GM21423 (cell line): ENCODE measurements around the gene ZNF527.
"Not testable (repeated sequence)": the region's sequence is repeated elsewhere in the genome, so short reads cannot be mapped to it uniquely, and the experiment has no call there.

Experiments
- ATAC-seq: cut with Tn5 transposase; IDR thresholded peaks from one replicate; pipeline ENCODE4 v1.9.1; 2021; ENCODE audit warnings: mild to moderate bottlenecking, moderate library complexity; ENCODE audit not compliant: unreplicated experiment

The ZNF527 gene

DNA sequence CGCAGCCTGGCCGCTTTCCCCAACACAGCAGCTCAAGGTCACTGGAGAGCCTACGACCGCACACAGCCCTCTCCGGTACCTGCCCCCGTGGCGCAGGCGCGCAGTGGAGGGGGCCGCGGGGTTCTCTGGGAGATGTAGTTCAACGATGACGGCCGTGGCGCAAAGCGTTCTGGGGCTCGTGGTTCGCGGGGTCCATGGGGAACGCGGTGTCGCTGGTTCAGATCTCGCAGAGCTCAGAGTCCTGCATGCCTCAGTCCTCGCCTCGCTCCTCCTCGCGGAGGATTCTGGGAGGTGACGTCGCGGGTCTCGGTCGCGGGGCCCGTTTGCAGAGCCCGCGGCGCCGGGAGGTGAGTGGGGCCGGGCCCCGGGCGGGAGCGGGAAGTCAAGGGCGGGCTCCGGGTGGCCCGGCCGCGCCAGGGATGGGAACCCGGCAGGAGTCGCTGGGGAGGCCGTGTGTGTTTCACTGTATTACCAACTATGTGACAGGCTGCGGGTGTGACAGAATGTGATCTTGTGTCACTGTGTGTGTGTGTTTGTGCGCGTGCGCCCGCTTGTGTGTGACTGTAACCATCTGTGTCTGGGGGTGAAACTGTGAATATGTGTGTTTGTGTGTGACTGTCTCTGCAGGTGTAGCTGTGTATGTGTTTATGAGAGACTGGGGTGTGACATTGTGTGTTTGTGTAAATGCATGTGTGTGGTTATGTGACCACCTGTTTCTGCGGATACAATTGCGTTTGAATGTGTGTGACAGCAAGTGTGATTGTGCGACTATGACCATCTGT, at the start of gene ZNF527:
Gene ZNF527, plus strand, starts transcription at position 220 of the 782 bp plus-strand sequence. CDS start 3,100 bp downstream, outside the sequence.
- ATAC-seq = peak; percentile 93

GRCh38 chr19:37329686-37330085, 41.2 kb upstream of the ZNF527 start:
- ATAC-seq = no peak

GRCh38 chr19:37332839-37333238, 38.1 kb upstream of the ZNF527 start:
- no peak for ATAC-seq

GRCh38 chr19:37333457-37333856, 37.4 kb upstream of the ZNF527 start:
- ATAC-seq = no peak

DNA sequence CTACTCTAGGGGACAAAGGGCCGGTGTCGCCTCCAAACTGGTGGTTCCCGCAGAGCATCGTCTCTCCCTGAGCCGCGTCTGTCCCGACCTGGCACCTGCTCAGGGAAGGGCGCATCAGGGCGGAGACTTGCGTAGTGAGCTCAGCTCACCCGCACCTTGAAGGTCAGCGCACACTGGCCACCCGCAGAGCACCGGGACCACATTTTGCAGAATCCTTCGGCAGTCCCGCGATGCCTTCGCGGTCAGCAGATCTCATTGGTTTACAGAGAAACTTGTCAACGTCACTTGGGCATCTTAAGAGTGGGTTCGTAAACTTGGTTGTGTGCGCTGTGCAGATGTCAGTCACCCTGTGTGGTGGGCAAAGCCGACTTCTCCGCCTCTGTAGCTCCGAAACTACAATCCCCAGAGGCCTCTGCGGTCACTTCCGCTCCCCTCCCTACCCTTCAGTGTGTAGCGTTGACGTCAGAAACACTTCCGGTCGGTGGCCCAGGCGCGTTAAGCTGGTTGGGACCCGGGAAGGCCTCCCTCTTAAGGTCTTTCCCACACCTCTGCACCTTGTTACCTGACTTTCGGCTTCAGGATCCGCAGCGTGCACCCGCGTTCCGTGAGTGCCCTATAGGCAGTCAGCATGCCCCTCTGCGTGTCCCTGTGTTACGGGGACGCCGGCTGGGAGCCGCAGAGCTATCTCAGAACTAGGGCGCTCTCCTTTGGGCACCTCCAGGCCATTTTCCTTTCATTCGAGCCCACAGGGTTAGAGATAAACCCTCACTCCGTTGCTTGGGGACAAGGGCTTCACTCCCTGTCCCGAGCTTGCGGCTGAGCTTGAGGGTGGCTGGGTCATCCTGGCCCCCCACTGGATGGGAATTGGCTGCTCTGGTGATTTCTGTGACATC, 36.5 kb upstream of the ZNF527 start:
- peak; percentile 98 for ATAC-seq

- ATAC-seq = no peak
Observed at GRCh38 chr19:37342753-37343152, 28.1 kb upstream of the ZNF527 start.

DNA sequence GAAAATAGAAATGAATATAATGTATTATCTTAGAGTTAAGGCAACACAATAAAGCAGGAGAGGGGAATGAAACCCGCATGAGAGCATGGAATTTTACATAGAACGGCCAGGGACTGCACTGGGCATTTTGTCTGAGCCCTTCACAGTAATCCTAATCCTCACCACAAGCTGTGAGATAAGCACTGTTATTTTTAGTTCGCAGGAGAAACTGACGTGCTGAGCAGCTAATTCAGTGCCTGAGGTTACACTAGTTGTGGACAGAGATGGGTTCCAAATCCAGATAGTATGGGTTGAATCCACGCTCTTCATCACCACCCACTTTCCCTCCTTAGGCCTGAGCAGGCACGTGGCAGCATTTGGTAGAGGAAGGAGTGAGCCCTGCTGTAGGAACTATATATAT, 24.8 kb upstream of the ZNF527 start:
- ATAC-seq = no peak

DNA sequence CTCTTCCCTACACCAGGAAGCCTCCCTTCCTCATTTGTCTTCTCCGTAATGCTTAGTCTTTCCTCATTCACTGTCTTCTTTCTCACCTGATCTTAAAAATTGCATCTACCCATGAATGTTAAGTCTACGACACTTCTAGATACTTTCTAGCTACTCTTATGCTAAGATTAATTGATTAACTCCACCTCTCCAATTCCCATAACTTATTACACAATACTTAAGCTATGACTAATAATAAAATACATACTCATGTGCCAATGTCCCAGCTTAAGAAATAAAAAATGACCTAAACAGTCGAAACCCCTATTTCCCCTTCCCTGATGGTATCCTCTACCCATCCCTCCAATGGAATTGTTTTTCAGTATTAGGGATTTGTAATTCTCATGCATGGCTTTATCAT, 22.8 kb upstream of the ZNF527 start:
- no peak for ATAC-seq

DNA sequence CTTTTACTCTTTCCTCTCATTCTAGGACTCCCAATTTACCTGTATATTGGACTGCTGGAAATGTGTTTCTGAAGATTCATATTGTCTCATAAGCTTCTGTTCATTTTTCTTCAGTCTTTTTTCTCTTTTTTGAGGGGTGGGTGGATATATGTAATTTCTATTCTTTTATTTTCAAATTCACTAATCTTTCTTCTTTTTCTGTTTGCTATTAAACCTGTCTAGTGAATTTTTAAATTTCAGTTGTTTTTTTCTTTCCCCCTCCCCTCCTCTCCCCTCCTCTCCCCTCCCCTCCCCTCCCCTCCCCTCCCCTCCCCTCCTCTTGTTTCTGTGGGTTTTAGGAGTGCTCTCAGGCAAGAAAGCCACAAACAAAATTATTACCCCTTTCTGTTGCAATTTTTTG, 16.9 kb upstream of the ZNF527 start:
- no peak for ATAC-seq

DNA sequence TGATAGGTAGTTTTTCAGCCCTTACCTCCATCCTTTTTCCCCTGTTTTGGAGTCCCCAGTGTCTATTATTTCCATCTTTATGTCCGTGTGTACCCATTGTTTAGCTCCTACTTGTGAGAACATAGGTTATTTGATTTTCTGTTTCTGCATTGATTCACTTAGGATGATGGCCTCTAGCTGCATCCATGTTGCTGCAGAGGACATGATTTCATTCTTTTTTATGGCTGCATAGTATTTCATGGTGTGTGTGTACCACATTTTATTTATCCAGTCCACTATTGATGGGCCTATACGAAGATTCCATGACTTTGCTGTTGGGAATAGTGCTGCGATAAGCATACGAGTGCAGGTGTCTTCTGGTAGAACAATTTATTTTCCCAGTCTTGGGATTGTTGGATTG, 15.0 kb upstream of the ZNF527 start:
- no peak for ATAC-seq

GRCh38 chr19:37361994-37362393, 8.9 kb upstream of the ZNF527 start:
- ATAC-seq = no peak

GRCh38 chr19:37362733-37363132, 8.2 kb upstream of the ZNF527 start:
- no peak for ATAC-seq

DNA sequence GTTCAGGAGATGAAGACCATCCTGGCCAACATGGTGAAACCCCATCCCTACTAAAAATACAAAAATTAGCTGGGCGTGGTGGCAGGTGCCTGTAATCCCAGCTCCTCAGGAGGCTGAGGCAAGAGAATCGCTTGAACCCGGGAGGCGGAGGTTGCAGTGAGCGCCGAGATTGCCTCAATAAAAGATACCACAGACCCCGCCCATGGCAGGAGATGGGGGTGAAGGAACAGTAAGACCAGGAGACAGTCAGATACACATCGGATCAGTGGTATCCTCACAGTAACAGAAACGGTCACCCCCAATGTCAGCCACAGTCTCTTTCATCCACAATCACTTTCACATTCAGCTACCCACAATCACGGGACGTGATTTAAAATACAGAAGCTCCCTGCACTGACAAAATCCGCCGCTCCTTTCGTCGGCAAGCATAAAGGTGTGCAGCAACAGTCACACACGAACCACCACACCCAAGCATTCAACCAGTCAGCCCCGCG, 466 bp upstream of the ZNF527 start:
- peak; percentile 26 for ATAC-seq

- ATAC-seq = no peak
Observed at GRCh38 chr19:37389234-37389633, 18.3 kb downstream of the ZNF527 start.

- ATAC-seq = not testable (repeated sequence)
Observed at GRCh38 chr19:37391399-37391798, 20.5 kb downstream of the ZNF527 start.

DNA sequence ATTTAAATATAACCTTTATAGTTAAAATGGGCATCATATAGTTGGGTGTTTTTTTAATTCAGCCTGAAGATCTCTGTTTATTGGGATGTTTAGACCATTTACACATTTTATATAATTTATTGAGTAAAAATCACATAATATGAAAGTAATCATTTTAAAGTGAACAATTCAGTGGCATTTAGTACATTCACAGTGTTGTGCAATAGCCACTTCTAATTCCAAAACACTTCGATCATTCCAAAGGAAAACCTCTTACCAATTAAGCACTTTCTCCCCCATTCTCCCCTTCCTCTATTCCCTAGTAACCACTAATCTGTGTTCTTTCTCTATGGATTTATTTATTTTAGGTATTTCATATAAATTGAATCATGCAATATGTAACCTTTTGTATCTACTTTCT, 30.2 kb downstream of the ZNF527 start:
- ATAC-seq = no peak

- ATAC-seq = no peak
Observed at GRCh38 chr19:37403403-37403802, 32.5 kb downstream of the ZNF527 start.

DNA sequence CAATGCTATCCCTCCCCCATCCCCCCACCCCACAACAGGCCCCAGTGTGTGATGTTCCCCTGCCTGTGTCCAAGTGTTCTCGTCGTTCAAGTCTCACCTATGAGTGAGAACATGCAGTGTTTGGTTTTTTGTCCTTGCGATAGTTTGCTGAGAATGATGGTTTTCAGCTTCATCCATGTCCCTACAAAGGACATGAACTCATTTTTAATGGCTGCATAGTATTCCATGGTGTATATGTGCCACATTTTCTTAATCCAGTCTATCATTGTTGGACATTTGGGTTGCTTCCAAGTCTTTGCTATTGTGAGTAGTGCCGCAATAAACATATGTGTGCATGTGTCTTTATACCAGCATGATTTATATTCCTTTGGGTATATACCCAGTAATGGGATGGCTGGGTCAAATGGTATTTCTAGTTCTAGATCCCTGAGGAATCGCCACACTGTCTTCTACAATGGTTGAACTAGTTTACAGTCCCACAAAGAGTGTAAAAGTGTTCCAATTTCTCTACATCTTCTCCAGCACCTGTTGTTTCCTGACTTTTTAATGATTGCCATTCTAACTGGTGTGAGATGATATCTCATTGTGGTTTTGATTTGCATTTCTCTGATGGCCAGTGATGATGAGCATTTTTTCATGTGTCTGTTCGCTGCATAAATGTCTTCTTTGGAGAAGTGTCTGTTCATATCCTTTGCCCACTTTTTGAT, 35.4 kb downstream of the ZNF527 start:
- ATAC-seq = not testable (repeated sequence)

- ATAC-seq = no peak
Observed at GRCh38 chr19:37412700-37413099, 41.8 kb downstream of the ZNF527 start.

DNA sequence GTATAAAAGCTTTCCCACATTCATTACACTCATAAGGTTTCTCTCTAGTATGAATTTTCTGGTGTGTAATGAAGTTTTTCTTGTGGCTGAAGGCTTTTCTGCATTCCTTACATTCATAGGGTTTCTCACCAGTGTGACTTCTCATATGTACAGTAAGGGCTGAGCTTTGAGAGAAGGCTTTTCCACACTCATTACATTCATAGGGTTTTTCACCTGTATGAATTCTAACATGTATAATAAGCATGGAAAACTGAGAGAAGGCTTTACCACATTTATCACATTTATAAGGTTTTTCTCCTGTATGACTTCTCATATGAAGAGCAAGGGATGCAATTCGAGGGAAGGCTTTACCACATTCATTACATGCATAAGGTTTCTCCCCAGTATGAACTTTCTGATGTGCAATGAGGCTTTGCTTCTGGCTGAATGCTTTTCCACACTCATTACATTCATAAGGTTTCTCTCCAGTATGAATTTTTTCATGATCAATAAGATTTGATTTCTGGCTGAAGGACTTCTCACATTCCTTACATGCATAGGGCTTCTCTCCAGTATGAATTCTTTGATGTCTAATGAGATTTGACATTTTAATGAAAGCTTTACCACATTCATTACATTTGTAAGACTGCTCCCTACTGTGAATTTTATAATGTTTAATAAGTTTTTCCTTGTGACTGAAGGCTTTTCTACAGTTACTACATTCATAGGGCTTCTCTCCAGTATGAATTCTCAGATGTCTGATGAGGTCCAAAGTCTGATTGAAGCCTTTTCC, 42.6 kb downstream of the ZNF527 start:
- no peak for ATAC-seq
